Neural cell (in vitro differentiated cells): ENCODE measurements around the gene KCNIP3.

Experiments used
- CTCF ChIP-seq: fragments of 450-650 bp; IDR thresholded peaks from 2 replicates; pipeline ENCODE4 v1.5.1; 2014; ENCODE audit warnings: antibody characterized with exemption, mild to moderate bottlenecking, moderate library complexity; ENCODE audit not compliant: poor library complexity, severe bottlenecking
- EP300 ChIP-seq: fragments of 450-650 bp; conservative IDR thresholded peaks from 2 replicates; pipeline ENCODE4 v1.6.1; 2014; ENCODE audit warnings: antibody characterized with exemption, mild to moderate bottlenecking, moderate library complexity; ENCODE audit not compliant: poor library complexity, severe bottlenecking
- EZH2 ChIP-seq: fragments of 200-600, 300-800 bp; shearing (Covaris generic), sonication (generic); IDR thresholded peaks from 2 replicates; pipeline ENCODE4 v1.6.1; 2014; ENCODE audit warnings: antibody characterized with exemption, low read length, borderline replicate concordance, mild to moderate bottlenecking; ENCODE audit not compliant: insufficient read depth, poor library complexity, severe bottlenecking
- MXI1 ChIP-seq: fragments of 450-650 bp; conservative IDR thresholded peaks from 2 replicates; pipeline ENCODE4 v1.6.1; 2014; ENCODE audit warnings: antibody characterized with exemption, mild to moderate bottlenecking; ENCODE audit not compliant: poor library complexity, severe bottlenecking
- POLR2AphosphoS5 ChIP-seq: IDR thresholded peaks from 2 replicates; pipeline ENCODE4 v1.6.1; 2012
- REST ChIP-seq: IDR thresholded peaks from 2 replicates; pipeline ENCODE4 v1.6.1; 2012; ENCODE audit warnings: borderline replicate concordance
- SMC3 ChIP-seq: fragments of 450-650 bp; conservative IDR thresholded peaks from 2 replicates; pipeline ENCODE4 v1.6.1; 2014; ENCODE audit warnings: antibody characterized with exemption, mild to moderate bottlenecking, moderate library complexity; ENCODE audit not compliant: poor library complexity
- TAF1 ChIP-seq: IDR thresholded peaks from 2 replicates; pipeline ENCODE4 v1.6.1; 2012; ENCODE audit warnings: low read depth

- TF ChIP-seq TAF1: no peak
- TF ChIP-seq CTCF: no peak
- no peak for TF ChIP-seq EP300
- no peak for TF ChIP-seq EZH2
- no peak for TF ChIP-seq SMC3
- TF ChIP-seq MXI1: no peak
- no peak for TF ChIP-seq REST
- TF ChIP-seq POLR2AphosphoS5: no peak
Observed at GRCh38 chr2:95271381-95271971, 25.7 kb upstream of the KCNIP3 start.
